A673 (cell line): ENCODE measurements around the gene SLC22A16. TPM values are rescaled to one million over a fixed set of nuclear protein-coding genes. Genes with fewer than 3 reads are reported as not detected.
"Not testable (repeated sequence)": the region's sequence is repeated elsewhere in the genome, so short reads cannot be mapped to it uniquely, and the experiment has no call there.

Source experiments
- BruUV-seq: library from RNA; stranded (reverse); fragments of 400-500 nt; replicated peaks from 2 replicates; lab custom pipeline; 2021; lab: Mats Ljungman, UMichigan
- CTCF ChIA-PET: fragments of 300-600 bp; sonication (Branson Sonifier 250); formaldehyde crosslinking; loops from one replicate; lab custom pipeline; 2022; ENCODE audit warnings: antibody characterized with exemption; lab: Charles Lee
- POLR2A ChIA-PET: fragments of 300-600 bp; sonication (Branson Sonifier 250); formaldehyde crosslinking; loops from one replicate; lab custom pipeline; 2022; ENCODE audit warnings: antibody characterized with exemption; ENCODE audit not compliant: low non-redundant PET; lab: Charles Lee
- DNase-seq: peaks from one replicate; pipeline ENCODE4 v3.0.0-alpha.2; 2015; ENCODE audit warnings: low spot score
- H3K27ac ChIP-seq: fragments of 200-600 bp; sonication (generic); 2 replicates; pipeline ENCODE4 v1.5.1; 2016; ENCODE audit warnings: mixed run types, low read depth, mild to moderate bottlenecking, mixed read lengths, antibody characterized with exemption, low read length; ENCODE audit not compliant: poor library complexity, severe bottlenecking
- H3K27me3 ChIP-seq: fragments of 200-600 bp; sonication (generic); replicated peaks from 2 replicates; pipeline ENCODE4 v1.6.1; 2017; ENCODE audit warnings: mixed run types, low read depth, mild to moderate bottlenecking, mixed read lengths, antibody characterized with exemption, low read length; ENCODE audit not compliant: insufficient read depth, poor library complexity
- H3K36me3 ChIP-seq: fragments of 200-600 bp; sonication (generic); 2 replicates; pipeline ENCODE4 v1.6.1; 2016; ENCODE audit warnings: mixed run types, mild to moderate bottlenecking, mixed read lengths, antibody characterized with exemption, low read length; ENCODE audit not compliant: insufficient read depth, poor library complexity, severe bottlenecking
- H3K4me1 ChIP-seq: fragments of 200-600 bp; sonication (generic); 2 replicates; pipeline ENCODE4 v1.6.1; 2017; ENCODE audit warnings: mixed run types, mild to moderate bottlenecking, mixed read lengths, antibody characterized with exemption, low read length; ENCODE audit not compliant: insufficient read depth, poor library complexity, severe bottlenecking
- H3K4me3 ChIP-seq: fragments of 200-600 bp; sonication (generic); 2 replicates; pipeline ENCODE4 v1.5.1; 2016; ENCODE audit warnings: low read depth, mixed run types, mild to moderate bottlenecking, mixed read lengths, low read length; ENCODE audit not compliant: poor library complexity, severe bottlenecking
- H3K9me3 ChIP-seq: fragments of 200-600 bp; sonication (generic); 2 replicates; pipeline ENCODE4 v1.6.1; 2016; ENCODE audit warnings: mixed run types, low read depth, mild to moderate bottlenecking, mixed read lengths, antibody characterized with exemption, low read length; ENCODE audit not compliant: poor library complexity, severe bottlenecking
- CTCF ChIP-seq: fragments of 300-800, 200-600 bp; sonication (generic); conservative IDR thresholded peaks from 2 replicates; pipeline ENCODE4 v1.5.1; 2017; ENCODE audit warnings: low read depth, mild to moderate bottlenecking, antibody characterized with exemption, low read length, moderate library complexity, mixed read lengths
- EZH2 ChIP-seq: fragments of 200-600 bp; sonication (generic); IDR thresholded peaks from 2 replicates; pipeline ENCODE4 v1.6.1; 2017; ENCODE audit warnings: borderline replicate concordance, low read depth, mild to moderate bottlenecking, mixed read lengths, antibody characterized with exemption, low read length; ENCODE audit not compliant: poor library complexity, severe bottlenecking
- intact Hi-C: fragments of 100-400 bp; cut with micrococcal nuclease; formaldehyde crosslinking; loops from one replicate; pipeline ENCODE4 v1.10.0; 2022; ENCODE audit not compliant: unreplicated experiment
- total RNA-seq: library from RNA; stranded (reverse); gene quantifications from 2 replicates; pipeline ENCODE4 v1.2.3, GENCODE V29; 2021

SLC22A16 gene
- total RNA-seq, 1 experiment from 2014 or later: 0.15 TPM

GRCh38 chr6:110514818-110515217 lies 38.4 kb upstream of the SLC22A16 start:
- H3K27me3 ChIP-seq: peaks cover 3% of the 10 kb centered on the region
- POLR2A ChIA-PET: no interaction called here
- BruUV-seq: no TSS peak
- TF ChIP-seq EZH2 (no peak), CTCF (no peak)
- peaks cover 6% of the 10 kb centered on the region for H3K4me1 ChIP-seq
- no peak overlapping the region for H3K27ac ChIP-seq
- DNase-seq: no peak
- intact Hi-C loops: no loop called here
- H3K36me3 ChIP-seq: no peaks in the 10 kb centered on the region
- CTCF ChIA-PET: no interaction called here
- no peaks in the 10 kb centered on the region for H3K9me3 ChIP-seq
- no peak overlapping the region for H3K4me3 ChIP-seq

GRCh38 chr6:110512991-110513390 lies 36.6 kb upstream of the SLC22A16 start:
- Histone ChIP-seq H3K27ac (no peak overlapping the region), H3K4me3 (no peak overlapping the region), H3K36me3 (no peaks in the 10 kb centered on the region), H3K4me1 (peaks cover 6% of the 10 kb centered on the region), H3K9me3 (no peaks in the 10 kb centered on the region), H3K27me3 (no peaks in the 10 kb centered on the region)
- DNase-seq: no peak
- TF ChIP-seq CTCF: no peak
- TF ChIP-seq EZH2: no peak
- no TSS peak for BruUV-seq
- ChIA-PET POLR2A (no interaction called here), CTCF (no interaction called here)
- intact Hi-C loops: no loop called here

GRCh38 chr6:110512549-110512948 lies 36.1 kb upstream of the SLC22A16 start:
- CTCF ChIA-PET, H3K36me3 ChIP-seq, H3K4me1 ChIP-seq, DNase-seq, POLR2A ChIA-PET, H3K27me3 ChIP-seq, H3K4me3 ChIP-seq, H3K9me3 ChIP-seq, H3K27ac ChIP-seq, intact Hi-C loops, BruUV-seq: not testable (repeated sequence)

- no TSS peak for BruUV-seq
- Histone ChIP-seq H3K4me1 (peaks cover 6% of the 10 kb centered on the region), H3K4me3 (no peak overlapping the region), H3K27ac (no peak overlapping the region), H3K9me3 (no peaks in the 10 kb centered on the region), H3K36me3 (no peaks in the 10 kb centered on the region), H3K27me3 (no peaks in the 10 kb centered on the region)
- DNase-seq: no peak
- ChIA-PET CTCF (no interaction called here), POLR2A (interaction anchor here (0.8 kb wide), 1 partner anchor 219 kb away, joined by 3 read pairs; no protein-coding TSS in a partner anchor)
- intact Hi-C loops: no loop called here
- TF ChIP-seq CTCF: no peak
- TF ChIP-seq EZH2: no peak
Observed at GRCh38 chr6:110511401-110511800, 35.0 kb upstream of the SLC22A16 start.
